Amniotic epithelial cell (primary cell): ENCODE data around the gene F2.

ENCODE experiments used
- DNase-seq: peaks from one replicate; pipeline ENCODE4 v3.0.0-alpha.2; 2010; ENCODE audit warnings: low read depth

The F2 gene

DNA sequence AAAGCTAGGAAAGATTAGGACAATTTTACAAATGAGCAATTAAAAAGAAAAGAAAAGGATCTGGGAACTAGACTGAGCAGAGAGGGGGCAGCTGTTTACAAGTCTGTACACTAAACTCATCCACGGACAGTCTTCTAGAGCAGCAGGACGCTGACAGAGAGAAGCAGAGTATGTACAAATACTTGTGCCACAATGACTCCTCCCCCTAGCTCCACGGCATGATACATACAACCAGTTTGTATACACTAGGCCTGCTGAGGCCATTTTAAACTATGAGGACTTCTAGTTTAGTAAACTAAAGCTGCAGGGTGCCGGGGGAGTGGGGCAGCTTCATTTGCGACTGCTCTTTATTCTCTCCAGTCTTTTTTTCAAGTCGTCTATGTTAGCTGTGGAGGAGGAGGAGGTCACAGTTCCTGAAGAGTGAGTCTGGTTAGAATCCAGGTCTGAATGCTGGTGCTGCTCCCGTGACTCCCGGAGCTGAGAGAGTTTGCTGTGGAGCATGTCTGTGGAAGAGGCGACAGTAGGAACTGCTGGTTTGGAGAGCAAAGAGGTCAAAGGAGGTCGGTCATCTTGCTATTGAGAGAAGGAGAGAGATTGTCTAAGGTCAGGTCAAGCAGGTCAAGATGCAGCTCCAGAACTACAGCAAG is 24.8 kb downstream of the F2 start:
- DNase-seq, result peak; percentile 66

DNA sequence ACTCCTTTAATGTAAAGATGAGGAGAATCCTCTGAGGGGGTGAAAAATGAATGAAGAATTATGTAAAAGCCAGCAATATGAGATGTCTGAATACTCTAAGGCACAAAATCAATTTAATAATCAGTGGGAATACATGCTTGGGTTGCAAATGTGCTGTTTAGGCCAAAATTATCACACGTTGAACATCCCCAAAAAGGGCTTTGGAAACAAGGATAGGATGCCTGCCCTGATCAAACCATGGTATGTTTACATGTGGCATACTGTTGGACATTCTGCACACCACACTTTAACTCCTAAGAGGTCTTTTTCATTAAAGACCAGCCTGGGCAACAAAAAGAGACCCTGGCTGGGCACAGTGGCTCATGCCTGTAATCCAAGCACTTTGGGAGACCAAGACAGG is 26.3 kb downstream of the F2 start:
- DNase-seq, result no peak

DNA sequence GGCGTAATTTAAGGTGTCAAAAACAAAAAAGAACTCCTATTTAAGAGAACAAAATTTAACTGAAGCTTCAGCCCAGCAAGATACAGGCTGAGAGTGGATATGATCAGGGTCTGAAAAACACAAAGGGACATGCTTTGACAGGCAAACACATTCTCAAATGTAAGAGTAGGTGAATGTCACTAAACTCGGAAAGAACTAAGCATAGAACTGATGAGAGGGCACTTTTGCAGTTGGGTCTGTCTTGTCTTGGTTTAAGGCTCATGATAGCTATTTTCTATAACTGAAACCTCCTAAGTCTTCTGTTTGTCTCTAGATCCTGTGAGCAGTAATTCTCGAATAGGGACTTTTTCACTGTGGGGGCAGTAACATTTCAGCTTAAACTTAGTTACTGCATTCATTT is 27.0 kb downstream of the F2 start:
- DNase-seq, result no peak

DNA sequence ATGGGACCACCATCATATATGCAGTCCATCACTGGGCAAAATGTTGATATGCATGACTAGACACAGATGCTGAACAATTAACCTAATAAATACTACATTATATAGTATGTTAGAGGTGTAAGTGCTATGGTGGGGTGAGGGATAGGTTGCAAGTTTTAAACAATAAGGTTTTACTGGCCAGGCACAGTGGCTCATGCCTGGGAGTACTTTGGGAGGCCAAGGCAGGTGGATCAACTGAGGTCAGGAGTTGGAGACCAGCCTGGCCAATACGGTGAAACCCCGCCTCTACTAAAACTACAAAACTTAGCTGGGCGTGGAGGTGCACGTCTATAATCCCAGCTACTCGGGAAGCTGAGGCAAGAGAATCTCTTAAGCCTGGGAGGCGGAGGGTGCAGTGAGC is 28.1 kb downstream of the F2 start:
- DNase-seq, result no peak

DNA sequence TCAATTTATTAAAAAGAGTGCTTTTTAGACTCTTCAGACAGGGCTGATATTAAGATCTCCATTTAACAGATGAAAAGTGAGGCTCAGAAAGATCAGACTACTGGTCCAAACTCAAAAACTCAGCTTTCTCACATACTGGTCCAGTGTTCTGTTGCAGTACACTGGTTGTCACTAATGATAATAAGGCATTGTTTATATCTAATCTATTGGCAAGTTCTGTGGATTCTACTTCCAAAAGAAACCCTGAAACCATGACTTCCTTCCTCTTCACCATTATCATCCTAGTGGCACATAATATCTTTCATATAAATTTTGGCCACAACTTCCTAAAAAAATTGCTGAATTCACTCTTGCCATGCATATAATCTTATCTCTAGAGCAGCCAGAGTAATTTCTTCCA is 36.9 kb downstream of the F2 start:
- no peak for DNase-seq

DNA sequence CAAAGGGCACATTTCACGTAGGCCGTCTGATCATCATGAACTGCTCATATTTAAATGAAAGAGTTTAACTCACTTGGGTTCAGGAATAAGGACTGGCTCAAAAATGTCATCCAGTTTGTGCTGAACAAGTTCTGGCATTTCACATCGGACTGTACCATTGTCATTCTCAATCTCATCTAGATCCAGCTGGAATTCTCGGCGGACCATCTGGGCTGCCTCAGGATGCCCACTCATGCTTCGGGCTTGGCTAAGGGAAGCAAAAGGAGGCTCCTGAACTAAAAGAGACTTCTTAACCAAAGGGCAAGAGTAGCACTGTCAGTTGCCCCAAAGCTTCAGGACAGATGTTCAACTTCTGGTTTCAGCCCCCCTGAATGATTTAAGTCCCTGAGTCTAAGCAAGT is 40.2 kb downstream of the F2 start:
- DNase-seq, result no peak

DNA sequence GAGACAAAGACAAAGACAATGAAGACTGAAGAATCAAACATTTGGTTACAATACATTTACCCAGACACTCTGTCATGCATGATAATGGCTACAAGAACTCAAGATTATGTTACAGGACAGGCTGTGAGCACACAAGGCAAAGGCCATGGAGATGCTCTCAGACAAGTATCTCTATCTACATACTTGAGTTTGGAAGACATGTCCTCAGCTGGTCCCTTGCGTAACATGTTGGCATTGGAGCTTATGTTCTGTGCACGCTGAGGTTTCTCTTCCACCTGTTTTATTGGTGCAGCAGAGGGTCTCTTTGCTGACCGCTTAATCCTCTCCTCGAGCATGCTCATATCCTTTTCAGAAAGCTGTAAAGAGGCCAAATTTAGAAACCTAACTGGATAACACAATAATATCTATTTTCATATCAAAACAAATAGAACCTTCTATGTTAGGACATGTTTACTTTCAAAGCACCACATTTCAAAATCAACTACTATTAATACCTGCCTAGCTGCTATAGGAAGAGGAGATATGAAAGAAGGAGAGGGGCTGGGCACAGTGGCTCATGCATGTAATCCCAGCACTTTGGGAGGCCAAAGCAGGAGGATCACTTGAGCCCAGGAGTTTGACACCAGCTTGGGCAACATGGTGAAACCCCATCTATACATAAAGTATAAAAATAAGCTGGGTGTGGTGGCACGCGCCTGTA is 41.6 kb downstream of the F2 start:
- peak; percentile 9 for DNase-seq

DNA sequence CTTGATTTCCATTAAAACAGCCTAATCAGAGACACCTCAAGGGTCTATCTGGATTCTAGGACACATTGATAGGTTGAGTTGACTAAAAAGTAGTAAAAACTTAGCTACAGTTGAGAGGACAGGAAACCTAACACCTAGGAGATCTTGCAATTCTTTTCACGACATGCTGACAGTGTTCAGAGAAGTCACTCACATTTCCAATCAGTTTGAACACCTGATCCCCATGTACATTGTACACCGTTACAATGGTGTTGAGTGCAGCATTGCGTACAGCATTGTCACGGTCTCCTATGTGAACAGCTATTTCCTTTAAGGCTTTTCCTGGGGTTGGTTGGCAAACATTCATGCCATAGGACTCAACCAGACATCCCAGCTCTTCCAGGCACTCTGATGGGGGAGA is 42.8 kb downstream of the F2 start:
- no peak for DNase-seq

DNA sequence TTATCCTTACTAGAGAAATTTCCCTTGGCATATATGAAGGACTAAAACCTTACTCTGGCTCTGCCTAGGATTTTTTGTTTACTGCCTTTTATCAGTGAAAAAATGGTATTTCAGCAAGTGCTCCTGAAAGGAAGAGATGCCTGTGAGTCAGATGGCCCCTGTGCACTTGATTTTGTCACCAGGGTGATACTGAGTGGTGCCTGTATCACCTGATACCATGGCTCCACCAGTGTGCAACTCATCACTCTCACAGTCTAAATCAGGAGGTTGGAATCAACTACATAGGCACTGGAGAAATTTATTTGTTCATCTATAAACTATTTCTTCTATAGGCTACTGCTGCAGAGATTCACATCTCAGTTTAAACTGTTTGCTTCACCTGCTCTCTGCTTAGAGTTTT is 43.2 kb downstream of the F2 start:
- no peak for DNase-seq

DNA sequence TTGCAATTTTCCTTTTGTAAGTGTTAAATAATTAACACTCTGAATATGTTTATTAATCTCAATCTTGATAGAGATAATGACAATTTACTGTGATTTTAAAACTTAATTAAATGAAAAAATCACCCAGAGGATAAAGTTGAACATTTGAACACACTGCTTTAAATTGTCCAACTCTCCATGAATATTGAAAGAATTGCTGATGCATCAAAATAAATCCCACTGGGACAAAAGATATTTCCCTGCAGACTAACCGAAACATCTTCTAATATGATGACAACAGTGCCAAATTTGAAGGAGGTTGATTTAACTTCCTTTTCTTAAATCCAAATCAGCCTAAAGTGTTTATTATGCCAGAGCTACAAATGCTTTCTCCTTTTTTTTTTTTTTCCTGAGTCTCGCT is 47.6 kb downstream of the F2 start:
- no peak for DNase-seq

DNA sequence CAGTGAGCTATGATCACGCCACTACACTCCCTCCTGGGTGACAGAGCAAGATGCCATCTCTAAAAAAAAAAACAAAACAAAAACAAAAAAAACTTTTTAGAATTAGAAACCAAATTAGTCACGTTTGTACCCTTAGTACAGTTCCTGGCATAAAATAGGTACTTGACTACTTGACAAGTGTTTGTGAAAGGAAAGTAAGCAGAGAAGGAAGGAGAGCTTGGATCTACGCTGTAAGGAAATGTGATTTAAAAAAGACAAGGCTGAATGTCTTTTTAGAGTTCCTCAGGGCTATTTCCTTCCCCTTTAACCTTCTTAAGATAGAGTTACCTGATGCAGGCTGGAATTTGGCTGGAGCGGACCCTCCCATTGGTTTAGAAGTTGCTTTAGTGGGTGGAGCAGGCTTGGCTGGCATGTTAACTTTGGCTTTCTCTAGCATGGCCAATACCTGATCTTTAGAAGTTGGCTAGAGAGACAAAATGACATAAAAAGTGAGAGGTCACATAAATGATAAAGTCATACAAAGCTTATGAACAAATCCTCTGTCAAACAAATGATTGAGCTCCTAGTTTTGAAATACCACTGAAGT is 50.7 kb downstream of the F2 start:
- DNase-seq, result no peak

DNA sequence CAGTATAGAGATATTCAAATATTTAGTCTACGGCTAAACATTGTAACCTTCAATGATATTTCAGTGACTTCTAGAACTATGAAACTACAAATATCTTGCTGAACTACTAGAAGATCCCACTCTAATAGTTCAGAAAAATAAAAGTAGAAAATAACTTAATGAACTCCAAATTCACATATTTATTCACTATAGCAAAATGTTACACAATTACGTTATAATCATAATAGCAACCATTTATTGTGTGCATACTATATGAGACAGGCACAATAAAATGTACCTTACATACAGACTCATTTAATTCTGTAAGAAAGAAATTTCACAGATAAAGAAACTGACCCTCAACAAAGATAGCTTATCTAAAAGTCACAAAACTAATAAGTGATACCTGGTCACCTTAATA is 57.9 kb downstream of the F2 start:
- no peak for DNase-seq

DNA sequence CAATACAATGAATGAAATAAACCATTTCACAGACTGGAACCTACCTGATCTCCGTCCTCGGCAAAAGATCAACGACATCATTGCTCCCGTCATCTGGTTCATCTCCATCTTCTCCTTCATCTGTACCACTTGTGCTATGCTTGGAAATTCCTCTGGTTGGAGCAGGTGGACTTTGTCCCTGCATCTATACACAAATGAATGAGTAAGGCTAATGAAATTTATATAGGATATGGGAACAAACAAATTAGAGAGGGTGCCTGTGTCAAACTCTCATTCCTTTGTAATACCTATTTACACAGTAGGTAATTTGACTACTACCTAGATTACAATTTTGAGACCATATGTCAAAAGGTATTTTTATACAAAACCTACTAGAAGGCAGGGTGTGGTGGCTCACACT is 59.4 kb downstream of the F2 start:
- DNase-seq, result no peak
